Measurements from ENCODE around the gene NYAP1. TPM values are rescaled to one million over a fixed set of nuclear protein-coding genes. Genes with fewer than 3 reads are reported as not detected.

Gene NYAP1
- total RNA-seq, 2 donors from 2014 or later, result 7.9 to 9.3 TPM

GRCh38 chr7:100475549-100475948 is 8.2 kb upstream of the NYAP1 start:
- Histone ChIP-seq H3K4me3 (ENCODE audit: low read length) (no peak overlapping the region), H3K27ac (ENCODE audit: low read depth, low read length) (peak overlapping the region; percentile 6), H3K36me3 (ENCODE audit: control insufficient read depth, insufficient read depth, low read length) (peaks cover 10% of the 10 kb centered on the region), H3K27me3 (ENCODE audit: control insufficient read depth, insufficient read depth, low read length, poor library complexity, severe bottlenecking) (no peaks in the 10 kb centered on the region), H3K4me1 (ENCODE audit: control insufficient read depth, insufficient read depth, low read length) (no peaks in the 10 kb centered on the region), H3K9me3 (ENCODE audit: control insufficient read depth, low read length) (no peaks in the 10 kb centered on the region), H3K9ac (ENCODE audit: extremely low read depth, low read length, poor library complexity, severe bottlenecking) (no peak overlapping the region)
- Mint-ChIP-seq H3K4me1 (peaks cover 13% of the 10 kb centered on the region), H3K36me3 (ENCODE audit: low read depth) (peaks cover 17% of the 10 kb centered on the region), H3K27me3 (ENCODE audit: insufficient read depth) (no peaks in the 10 kb centered on the region), H3K27ac (no peak overlapping the region), H3K9me3 (no peaks in the 10 kb centered on the region), H3K4me3 (no peak overlapping the region)
- TF ChIP-seq CTCF (conservative IDR thresholded peaks at IDR 0.05), result no peak
- DNase-seq, result no peak
- 49 to 73% methylated on average over 4 to 7 of the region's 9 CpGs for WGBS, 2 experiments (ENCODE audit: insufficient coverage in 1 of 2, insufficient read length in 1 of 2)

DNA sequence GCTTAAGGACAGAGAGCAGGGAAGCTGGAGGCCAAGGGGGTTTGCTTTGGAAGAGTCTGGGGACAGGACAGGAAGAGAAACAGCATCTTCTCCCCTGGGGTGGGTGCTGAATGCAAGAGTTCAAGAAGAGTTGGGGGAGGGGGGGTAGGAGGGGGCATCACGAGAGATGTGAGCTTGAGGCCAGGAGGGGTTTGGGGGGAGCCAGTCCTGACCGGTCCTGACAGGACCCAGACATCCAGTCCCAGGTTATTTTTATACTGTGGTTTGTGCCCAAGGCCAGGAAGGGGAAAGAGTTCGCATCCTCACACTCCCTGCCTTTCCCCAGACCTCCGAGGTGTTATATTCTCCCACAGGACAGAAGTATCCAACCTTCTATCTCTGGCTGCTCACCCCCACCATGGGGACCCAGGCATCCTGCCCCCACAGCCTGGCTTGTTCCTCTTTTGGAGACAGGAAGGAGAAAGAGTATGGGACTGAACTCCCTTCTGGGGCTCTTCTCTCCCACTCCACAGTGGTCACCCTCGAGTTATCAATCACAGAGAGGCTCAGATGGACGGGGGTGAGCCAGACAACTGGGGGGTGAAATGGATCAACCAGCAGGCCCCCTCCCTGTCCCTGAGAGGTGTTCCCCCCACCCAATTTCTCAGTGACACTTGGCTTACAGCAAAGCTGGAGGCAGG is 7.5 kb upstream of the NYAP1 start:
- Mint-ChIP-seq H3K4me1 (peaks cover 13% of the 10 kb centered on the region), H3K27ac (no peak overlapping the region), H3K9me3 (no peaks in the 10 kb centered on the region), H3K36me3 (ENCODE audit: low read depth) (peaks cover 15% of the 10 kb centered on the region), H3K27me3 (ENCODE audit: insufficient read depth) (no peaks in the 10 kb centered on the region), H3K4me3 (peak overlapping the region; percentile 76)
- Histone ChIP-seq H3K9me3 (ENCODE audit: control insufficient read depth, low read length) (no peaks in the 10 kb centered on the region), H3K36me3 (ENCODE audit: control insufficient read depth, insufficient read depth, low read length) (peaks cover 7% of the 10 kb centered on the region), H3K4me3 (ENCODE audit: low read length) (peak overlapping the region; percentile 88), H3K4me1 (ENCODE audit: control insufficient read depth, insufficient read depth, low read length) (no peaks in the 10 kb centered on the region), H3K9ac (ENCODE audit: extremely low read depth, low read length, poor library complexity, severe bottlenecking) (no peak overlapping the region), H3K27me3 (ENCODE audit: control insufficient read depth, insufficient read depth, low read length, poor library complexity, severe bottlenecking) (no peaks in the 10 kb centered on the region), H3K27ac (ENCODE audit: low read depth, low read length) (peak overlapping the region; percentile 6)
- no peak for TF ChIP-seq CTCF (conservative IDR thresholded peaks at IDR 0.05)
- WGBS, 2 experiments (ENCODE audit: insufficient coverage in 1 of 2, insufficient read length in 1 of 2), result 50% methylated on average over 6 of the region's 6 CpGs; no CpG with 5 or more reads in 1 of the 2 experiments
- no peak for DNase-seq

- peak overlapping the region; percentile 88 for H3K4me3 ChIP-seq (ENCODE audit: low read length)
- H3K36me3 Mint-ChIP-seq (ENCODE audit: low read depth), result peaks cover 13% of the 10 kb centered on the region
- no peaks in the 10 kb centered on the region for H3K27me3 Mint-ChIP-seq (ENCODE audit: insufficient read depth)
- H3K4me3 Mint-ChIP-seq, result peak overlapping the region; percentile 76
- H3K4me1 ChIP-seq (ENCODE audit: control insufficient read depth, insufficient read depth, low read length), result no peaks in the 10 kb centered on the region
- no peaks in the 10 kb centered on the region for H3K9me3 ChIP-seq (ENCODE audit: control insufficient read depth, low read length)
- no peak overlapping the region for H3K9ac ChIP-seq (ENCODE audit: extremely low read depth, low read length, poor library complexity, severe bottlenecking)
- no peaks in the 10 kb centered on the region for H3K27me3 ChIP-seq (ENCODE audit: control insufficient read depth, insufficient read depth, low read length, poor library complexity, severe bottlenecking)
- peak; percentile 61 for TF ChIP-seq CTCF (conservative IDR thresholded peaks at IDR 0.05)
- peaks cover 7% of the 10 kb centered on the region for H3K36me3 ChIP-seq (ENCODE audit: control insufficient read depth, insufficient read depth, low read length)
- WGBS, 2 experiments (ENCODE audit: insufficient coverage in 1 of 2, insufficient read length in 1 of 2), result 78 to 89% methylated on average over 13 to 30 of the region's 30 CpGs
- no peak overlapping the region for H3K27ac Mint-ChIP-seq
- peaks cover 11% of the 10 kb centered on the region for H3K4me1 Mint-ChIP-seq
- H3K27ac ChIP-seq (ENCODE audit: low read depth, low read length), result no peak overlapping the region
- H3K9me3 Mint-ChIP-seq, result no peaks in the 10 kb centered on the region
- peak; percentile 81 for DNase-seq
Measured at GRCh38 chr7:100476903-100477870, 6.5 kb upstream of the NYAP1 start.
